Smooth muscle cell (in vitro differentiated cells): Measurements from ENCODE around the gene PPP6R1. TPM values are rescaled to one million over a fixed set of nuclear protein-coding genes. Genes with fewer than 3 reads are reported as not detected.

Experiments used
- DNase-seq: peaks from one replicate; lab custom pipeline; 2025; ENCODE audit not compliant: unreplicated experiment; lab: John Stamatoyannopoulos, UW
- H2AFZ ChIP-seq: fragments of 200-600 bp; sonication (generic); 2 replicates; pipeline ENCODE4 v1.6.0; 2016; ENCODE audit warnings: antibody characterized with exemption, low read depth, mild to moderate bottlenecking
- H3F3A ChIP-seq: fragments of 200-600 bp; sonication (generic); 2 replicates; pipeline ENCODE4 v1.6.0; 2017; ENCODE audit warnings: antibody characterized with exemption, low read depth
- H3K27ac ChIP-seq: fragments of 200-600 bp; sonication (generic); 2 replicates; pipeline ENCODE4 v1.5.1; 2016; ENCODE audit warnings: low read depth, mild to moderate bottlenecking
- H3K27me3 ChIP-seq: fragments of 200-600 bp; sonication (generic); 2 replicates; pipeline ENCODE4 v1.6.1; 2016; ENCODE audit warnings: low read depth, mild to moderate bottlenecking
- H3K36me3 ChIP-seq: fragments of 200-600 bp; sonication (generic); 2 replicates; pipeline ENCODE4 v1.5.1; 2016; ENCODE audit warnings: low read depth
- H3K4me1 ChIP-seq: fragments of 200-600 bp; sonication (generic); 2 replicates; pipeline ENCODE4 v1.5.1; 2016; ENCODE audit warnings: low read depth
- H3K4me2 ChIP-seq: fragments of 200-600 bp; sonication (generic); 2 replicates; pipeline ENCODE4 v1.6.0; 2016; ENCODE audit warnings: mild to moderate bottlenecking
- H3K4me3 ChIP-seq: fragments of 200-600 bp; sonication (generic); 2 replicates; pipeline ENCODE4 v1.5.1; 2016; ENCODE audit warnings: mild to moderate bottlenecking
- H3K79me2 ChIP-seq: fragments of 200-600 bp; sonication (generic); 2 replicates; pipeline ENCODE4 v1.6.0; 2016; ENCODE audit warnings: low read depth, mild to moderate bottlenecking
- H3K9ac ChIP-seq: fragments of 200-600 bp; sonication (generic); 2 replicates; pipeline ENCODE4 v1.6.0; 2016; ENCODE audit warnings: low read depth
- H3K9me3 ChIP-seq: fragments of 200-600 bp; sonication (generic); replicated peaks from 2 replicates; pipeline ENCODE4 v1.5.1; 2016; ENCODE audit warnings: low read depth
- H4K20me1 ChIP-seq: fragments of 200-600 bp; sonication (generic); 2 replicates; pipeline ENCODE4 v1.6.0; 2016; ENCODE audit warnings: low read depth
- CTCF ChIP-seq: fragments of 200-600 bp; sonication (generic); IDR thresholded peaks from 2 replicates; pipeline ENCODE4 v1.5.1; 2017; ENCODE audit warnings: borderline replicate concordance, mild to moderate bottlenecking, antibody characterized with exemption; ENCODE audit not compliant: insufficient read depth, poor library complexity, severe bottlenecking
- WGBS: methylation state at CpG from one replicate; pipeline ENCODE4 v1.1.7; 2016; ENCODE audit warnings: low lambda C conversion rate; 5-methylcytosine and 5-hydroxymethylcytosine counted together
- polyA plus RNA-seq: library from polyadenylated mRNA; unstranded; fragments of >200 nt; fragmentation: Nextera tagmentation; extraction: Ambion mirVana; gene quantifications from 2 replicates; pipeline ENCODE4 v1.2.1, GENCODE V29; 2016
- total RNA-seq: library from RNA; depleted of rRNA; stranded (reverse); fragments of >200 nt; gene quantifications from 2 replicates; pipeline ENCODE4 v1.2.3, GENCODE V29; 2014

Gene PPP6R1
- total and polyA plus RNA-seq, 2 experiments from 2014 or later: 31.1 to 58.0 TPM

DNA sequence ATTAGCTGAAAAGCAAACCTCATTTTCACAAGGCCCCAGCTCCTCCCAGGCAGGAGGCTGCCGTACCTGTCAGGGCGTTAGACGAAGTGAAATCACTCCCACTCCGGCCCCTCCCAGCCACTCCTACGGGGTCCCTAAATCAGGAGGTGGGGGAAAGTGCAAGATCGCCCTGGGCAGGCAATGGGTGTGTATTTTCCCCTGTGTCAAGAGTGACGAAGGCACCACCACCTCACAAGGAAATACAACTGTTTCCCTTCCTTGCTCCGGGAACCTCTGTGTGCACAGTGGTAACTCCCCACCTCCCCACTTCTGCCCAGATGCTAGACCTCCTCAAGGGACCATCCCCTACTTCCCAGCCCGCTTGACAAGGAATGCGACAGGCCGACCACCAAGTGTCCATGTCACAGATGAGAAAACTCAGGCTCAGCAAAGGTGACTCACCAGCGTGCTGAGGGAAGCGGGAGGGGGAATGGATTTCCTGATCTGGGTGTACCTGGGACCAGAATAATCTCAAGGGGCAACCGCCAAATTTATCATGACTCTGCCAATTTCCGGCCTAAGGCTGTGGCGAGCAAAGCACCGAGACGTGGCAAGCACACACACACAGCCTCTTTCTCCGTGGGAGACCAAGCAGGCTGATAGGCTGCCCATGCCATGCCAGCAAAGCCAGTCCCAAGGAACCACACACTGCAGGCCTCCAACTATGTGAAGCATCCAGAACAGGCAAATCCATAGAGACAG is 7.3 kb downstream of the PPP6R1 start:
- Histone ChIP-seq H3K27ac (no peak overlapping the region), H3K27me3 (no peaks in the 10 kb centered on the region), H3K4me1 (peaks cover 8% of the 10 kb centered on the region), H3K4me3 (no peak overlapping the region), H3K36me3 (no peaks in the 10 kb centered on the region), H2AFZ (no peak overlapping the region), H4K20me1 (peaks cover 100% of the 10 kb centered on the region), H3K4me2 (no peak overlapping the region), H3F3A (no peaks in the 10 kb centered on the region), H3K9ac (no peak overlapping the region), H3K9me3 (no peaks in the 10 kb centered on the region), H3K79me2 (peaks cover 91% of the 10 kb centered on the region)
- no peak for DNase-seq
- no peak for TF ChIP-seq CTCF
- WGBS: 82% methylated on average over 19 of the region's 19 CpGs

GRCh38 chr19:55250262-55251036 is 8.4 kb downstream of the PPP6R1 start:
- Histone ChIP-seq H2AFZ (no peak overlapping the region), H3K4me1 (no peaks in the 10 kb centered on the region), H3K4me3 (no peak overlapping the region), H3F3A (no peaks in the 10 kb centered on the region), H4K20me1 (peaks cover 99% of the 10 kb centered on the region), H3K36me3 (no peaks in the 10 kb centered on the region), H3K4me2 (no peak overlapping the region), H3K9ac (no peak overlapping the region), H3K9me3 (no peaks in the 10 kb centered on the region), H3K79me2 (peaks cover 88% of the 10 kb centered on the region), H3K27ac (no peak overlapping the region), H3K27me3 (no peaks in the 10 kb centered on the region)
- no peak for TF ChIP-seq CTCF
- no peak for DNase-seq
- 93% methylated on average over 16 of the region's 18 CpGs for WGBS

- H3K36me3 ChIP-seq: no peaks in the 10 kb centered on the region
- peaks cover 82% of the 10 kb centered on the region for H3K79me2 ChIP-seq
- H3K27me3 ChIP-seq: no peaks in the 10 kb centered on the region
- no peaks in the 10 kb centered on the region for H3F3A ChIP-seq
- H3K4me3 ChIP-seq: no peak overlapping the region
- WGBS: 95% methylated on average over 11 of the region's 11 CpGs
- DNase-seq: no peak
- no peak overlapping the region for H3K4me2 ChIP-seq
- no peak overlapping the region for H3K27ac ChIP-seq
- no peak overlapping the region for H2AFZ ChIP-seq
- peaks cover 93% of the 10 kb centered on the region for H4K20me1 ChIP-seq
- H3K9ac ChIP-seq: no peak overlapping the region
- TF ChIP-seq CTCF: no peak
- no peaks in the 10 kb centered on the region for H3K9me3 ChIP-seq
- no peaks in the 10 kb centered on the region for H3K4me1 ChIP-seq
Observed at GRCh38 chr19:55249841-55250240, 9.0 kb downstream of the PPP6R1 start.

GRCh38 chr19:55248704-55249103 is 10.1 kb downstream of the PPP6R1 start:
- no peak for TF ChIP-seq CTCF
- Histone ChIP-seq H3K36me3 (no peaks in the 10 kb centered on the region), H3K4me3 (no peak overlapping the region), H3F3A (no peaks in the 10 kb centered on the region), H3K27ac (no peak overlapping the region), H3K4me1 (no peaks in the 10 kb centered on the region), H4K20me1 (peaks cover 87% of the 10 kb centered on the region), H3K27me3 (no peaks in the 10 kb centered on the region), H3K4me2 (no peak overlapping the region), H3K9ac (no peak overlapping the region), H3K79me2 (peaks cover 71% of the 10 kb centered on the region), H3K9me3 (no peaks in the 10 kb centered on the region), H2AFZ (no peak overlapping the region)
- WGBS: 86% methylated on average over 9 of the region's 9 CpGs
- DNase-seq: no peak
